T47D (cell line): ENCODE measurements around the gene KLHL22.
"Not testable (repeated sequence)": the region's sequence is repeated elsewhere in the genome, so short reads cannot be mapped to it uniquely, and the experiment has no call there.

ENCODE experiments used
- DNase-seq, 2 experiments: peaks; one replicate each; pipeline versions ENCODE4 v3.0.0 to v3.0.0-alpha.2; 2011 to 2012; ENCODE audit warnings: low read depth in 1 of 2, low spot score in 1 of 2
- JUND ChIP-seq: IDR thresholded peaks from 2 replicates; pipeline ENCODE4 v1.6.1; 2012; ENCODE audit warnings: low read depth
- in situ Hi-C: cut with HindIII; loops from 2 replicates; pipeline ENCODE4 v1.10.0; 2016; ENCODE audit warnings: low sequenced_read_pairs, low pct_unique_long_range_greater_than_20kb

KLHL22 gene

GRCh38 chr22:20395181-20395906 lies 100.3 kb downstream of the KLHL22 start:
- TF ChIP-seq JUND = no peak
- DNase-seq = no peak
- in situ Hi-C loops = no loop called here

DNA sequence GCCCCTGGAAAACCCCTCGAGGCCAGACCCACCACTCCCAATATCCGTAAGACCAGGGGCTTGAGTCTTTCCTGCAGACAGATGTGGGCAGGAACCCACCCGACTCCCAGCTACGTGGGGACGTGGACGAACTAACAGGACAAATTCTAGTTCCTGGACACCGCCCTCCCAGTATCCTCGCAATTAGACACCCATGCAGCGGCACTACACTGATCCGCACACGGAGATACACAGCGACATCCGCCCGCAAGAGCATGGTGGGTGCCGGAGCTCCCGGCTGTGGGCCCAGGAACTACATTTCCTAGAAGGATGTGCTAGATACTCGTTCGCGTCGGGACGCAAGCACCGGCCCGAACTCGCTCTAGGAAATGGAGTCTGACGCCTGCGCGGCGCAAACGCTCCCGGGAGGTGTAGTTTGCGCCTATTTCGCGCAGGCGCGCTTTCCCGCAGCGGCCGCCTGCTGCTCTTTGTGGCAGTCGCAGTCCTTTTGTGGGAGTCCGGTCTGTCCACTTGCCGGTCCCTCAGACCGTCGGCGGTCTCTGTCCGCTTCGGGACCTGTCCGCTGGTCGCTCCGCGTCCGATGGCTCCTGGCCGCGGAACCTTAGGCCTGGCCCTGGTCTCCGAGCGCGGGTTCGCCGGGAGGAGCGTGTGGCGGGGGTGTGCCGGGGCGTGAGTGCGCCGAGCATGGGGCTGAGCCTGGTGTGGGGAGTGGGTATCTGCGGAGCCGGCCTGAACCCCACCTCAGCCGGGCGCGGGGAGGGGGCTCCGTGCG lies 101.7 kb downstream of the KLHL22 start, which contains the start of gene ZNF74:
Gene ZNF74 (plus strand): TSS at position 447 of the 772 bp plus-strand sequence. CDS start 478 bp downstream, outside the sequence.
- TF ChIP-seq JUND = no peak
- peak; percentile 66 to 93 for DNase-seq
- in situ Hi-C loops = no loop called here

DNA sequence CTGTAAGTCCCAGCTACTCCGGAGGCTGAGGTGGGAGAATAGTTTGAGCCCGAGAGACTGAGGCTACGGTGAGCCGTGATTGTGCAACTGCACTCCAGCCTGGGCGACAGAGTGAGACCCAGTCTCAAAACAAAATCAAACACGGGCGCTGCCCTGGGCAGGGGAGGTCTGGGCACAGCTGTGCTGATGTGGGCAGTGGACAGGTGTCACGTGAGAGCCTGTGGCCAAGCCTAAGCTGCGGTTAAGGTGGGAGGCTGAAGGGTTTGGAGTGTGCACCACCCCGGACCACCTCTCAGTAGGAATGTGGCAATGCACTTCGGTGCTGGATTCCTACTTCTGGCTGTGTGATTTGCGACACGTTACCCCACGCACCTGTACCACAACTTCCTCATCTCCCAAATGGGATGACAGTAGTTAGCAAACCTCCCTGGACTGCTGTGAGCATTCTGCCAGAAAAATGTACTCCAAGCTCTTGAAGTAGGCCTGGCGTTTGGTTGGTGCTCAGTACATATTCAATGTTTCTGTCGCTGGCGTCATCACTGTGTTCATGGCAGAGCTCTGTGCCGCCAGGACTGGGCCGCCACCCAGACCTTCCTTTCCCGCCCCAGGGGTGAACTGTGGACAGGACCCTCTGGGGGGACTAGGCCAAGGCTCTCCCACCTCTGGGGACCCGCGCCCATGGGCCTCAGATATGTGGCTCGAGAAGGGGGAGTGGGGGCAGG lies 102.5 kb downstream of the KLHL22 start:
- in situ Hi-C loops = no loop called here
- no peak for TF ChIP-seq JUND
- DNase-seq = no peak

DNA sequence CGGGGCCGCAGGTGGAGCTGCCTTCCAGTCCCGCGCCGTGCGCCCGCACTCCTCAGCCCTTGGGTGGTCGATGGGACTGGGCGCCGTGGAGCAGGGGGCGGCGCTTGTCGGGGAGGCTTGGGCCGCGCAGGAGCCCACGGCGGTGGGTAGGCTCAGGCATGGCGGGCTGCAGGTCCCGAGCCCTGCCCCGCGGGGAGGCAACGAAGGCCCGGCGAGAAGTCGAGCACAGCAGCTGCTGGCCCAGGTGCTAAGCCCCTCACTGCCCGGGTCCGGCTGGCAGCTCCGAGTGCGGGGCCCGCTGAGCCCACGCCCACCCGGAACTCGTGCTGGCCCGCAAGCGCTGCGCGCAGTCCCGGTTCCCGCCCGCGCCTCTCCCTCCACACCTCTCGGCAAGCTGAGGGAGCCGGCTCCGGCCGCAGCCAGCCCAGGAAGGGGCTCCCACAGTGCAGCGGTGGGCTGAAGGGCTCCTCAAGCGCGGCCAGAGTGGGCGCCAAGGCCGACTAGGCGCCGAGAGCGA lies 103.2 kb downstream of the KLHL22 start:
- in situ Hi-C loops, DNase-seq: not testable (repeated sequence)
